BJ (cell line): ENCODE measurements around the gene ANKRD17. TPM values are rescaled to one million over a fixed set of nuclear protein-coding genes. Genes with fewer than 3 reads are reported as not detected.
"Not testable (repeated sequence)": the region's sequence is repeated elsewhere in the genome, so short reads cannot be mapped to it uniquely, and the experiment has no call there.

Source experiments
- CTCF ChIA-PET: fragments of 350-600 bp; formaldehyde crosslinking; extraction: SDS; loops from one replicate; lab custom pipeline; 2021; ENCODE audit warnings: antibody characterized with exemption, inconsistent platforms; lab: Yijun Ruan, JAX
- POLR2A ChIA-PET: fragments of 300-600 bp; sonication (Branson Sonifier 250); formaldehyde crosslinking; extraction: SDS; loops from one replicate; lab custom pipeline; 2021; ENCODE audit warnings: antibody characterized with exemption; lab: Charles Lee
- DNase-seq: peaks from one replicate; pipeline ENCODE4 v3.0.0-alpha.2; 2011; ENCODE audit warnings: low read depth
- H3K27me3 ChIP-seq: 2 replicates; pipeline ENCODE4 v1.6.0; 2011; ENCODE audit warnings: low read length; ENCODE audit not compliant: control insufficient read depth, insufficient read depth
- H3K36me3 ChIP-seq: 2 replicates; pipeline ENCODE4 v1.5.1; 2011; ENCODE audit warnings: low read length; ENCODE audit not compliant: control insufficient read depth, insufficient read depth
- H3K4me3 ChIP-seq: 2 replicates; pipeline ENCODE4 v1.5.1; 2011; ENCODE audit warnings: low read depth, mild to moderate bottlenecking, control low read depth, low read length
- CTCF ChIP-seq: IDR thresholded peaks from 2 replicates; pipeline ENCODE4 v1.5.1; 2011; ENCODE audit warnings: low read depth, mild to moderate bottlenecking, control low read depth, inconsistent platforms, low read length, moderate library complexity; ENCODE audit not compliant: insufficient read depth
- polyA plus RNA-seq: library from polyadenylated mRNA; depleted of rRNA; stranded (reverse); fragments of >200 nt; gene quantifications from 2 replicates; pipeline ENCODE4 v1.2.3, GENCODE V29; 2011

ANKRD17 gene
- polyA plus RNA-seq, 1 experiment: 39.6 TPM

- DNase-seq: no peak
- TF ChIP-seq CTCF: no peak
- H3K4me3 ChIP-seq: no peak overlapping the region
- H3K36me3 ChIP-seq: no peaks in the 10 kb centered on the region
- ChIA-PET CTCF (interaction anchor here (1.6 kb wide), 1 partner anchor 23 kb away, joined by 3 read pairs; no protein-coding TSS in a partner anchor), POLR2A (no interaction called here)
- no peaks in the 10 kb centered on the region for H3K27me3 ChIP-seq
These were observed 8.5 kb upstream of the ANKRD17 start for GRCh38 chr4:73267050-73267449.

- ChIA-PET CTCF (interaction anchor here (0.6 to 1.4 kb wide), 5 partner anchors 48 to 387 kb away, joined by 3 to 4 read pairs (median 3); no protein-coding TSS in a partner anchor), POLR2A (no interaction called here)
- Histone ChIP-seq H3K36me3 (no peaks in the 10 kb centered on the region), H3K4me3 (peak overlapping the region; percentile 94), H3K27me3 (no peaks in the 10 kb centered on the region)
- no peak for TF ChIP-seq CTCF
- no peak for DNase-seq
These were observed 1.0 kb upstream of the ANKRD17 start for GRCh38 chr4:73259571-73260090.

GRCh38 chr4:73258436-73258685, 237 bp downstream of the ANKRD17 start:
- ChIA-PET POLR2A (interaction anchor here (0.5 to 0.7 kb wide), 3 partner anchors 94 to 851 kb away, joined by 4 to 7 read pairs (median 6); no protein-coding TSS in a partner anchor), CTCF (interaction anchor here (0.9 to 1.9 kb wide), 6 partner anchors 14 to 280 kb away, joined by 3 to 7 read pairs (median 3); no protein-coding TSS in a partner anchor)
- Histone ChIP-seq H3K27me3 (no peaks in the 10 kb centered on the region), H3K4me3 (peak overlapping the region; percentile 94), H3K36me3 (no peaks in the 10 kb centered on the region)
- no peak for DNase-seq
- TF ChIP-seq CTCF: no peak

GRCh38 chr4:73257651-73258435, 755 bp downstream of the ANKRD17 start:
- TF ChIP-seq CTCF: no peak

GRCh38 chr4:73257234-73257633, 1.4 kb downstream of the ANKRD17 start:
- DNase-seq: peak; percentile 65
- TF ChIP-seq CTCF: peak; percentile 73
- peak overlapping the region; percentile 94 for H3K4me3 ChIP-seq
- H3K27me3 ChIP-seq: no peaks in the 10 kb centered on the region
- ChIA-PET CTCF (interaction anchor here (0.5 to 2.0 kb wide), 21 partner anchors 9 to 864 kb away, joined by 3 to 9 read pairs (median 4); no protein-coding TSS in a partner anchor), POLR2A (no interaction called here)
- no peaks in the 10 kb centered on the region for H3K36me3 ChIP-seq

More at GRCh38 chr4:73257651-73258435, 755 bp downstream of the ANKRD17 start:
- DNase-seq: no peak
- CTCF ChIA-PET: interaction anchor here (0.5 to 2.0 kb wide), 19 partner anchors 9 to 864 kb away, joined by 3 to 9 read pairs (median 4); no protein-coding TSS in a partner anchor
- Histone ChIP-seq H3K27me3 (no peaks in the 10 kb centered on the region), H3K36me3 (no peaks in the 10 kb centered on the region), H3K4me3 (peak overlapping the region; percentile 94)
- POLR2A ChIA-PET: interaction anchor here (0.5 to 0.6 kb wide), 2 partner anchors 94 to 850 kb away, joined by 6 to 7 read pairs; no protein-coding TSS in a partner anchor

- H3K4me3 ChIP-seq, DNase-seq: not testable (repeated sequence)
These were observed 2.8 kb downstream of the ANKRD17 start for GRCh38 chr4:73255847-73256246.

More at GRCh38 chr4:73255847-73256246, 2.8 kb downstream of the ANKRD17 start:
- H3K36me3 ChIP-seq, POLR2A ChIA-PET, H3K27me3 ChIP-seq: not testable (repeated sequence)
- CTCF ChIA-PET: interaction anchor here (0.7 to 1.2 kb wide), 4 partner anchors 11 to 112 kb away, joined by 3 read pairs; no protein-coding TSS in a partner anchor
